Pancreas (tissue), 10 donors: ENCODE data around the gene ME3. TPM values are rescaled to one million over a fixed set of nuclear protein-coding genes. Genes with fewer than 3 reads are reported as not detected.
"Not testable (repeated sequence)": the region's sequence is repeated elsewhere in the genome, so short reads cannot be mapped to it uniquely, and the experiment has no call there.

Experiments used
- ATAC-seq, 4 donors: fragments of 200-7000 bp; cut with Tn5 transposase; one replicate each; pipeline versions ENCODE4 v1.8.0 to v1.9.1; 2020; ENCODE audit warnings: mild to moderate bottlenecking in 4 of 4, moderate library complexity in 4 of 4
- DNase-seq, 6 donors: peaks; one replicate each; pipeline ENCODE4 v3.0.0-alpha.2; 2020
- FAIRE-seq: peaks from 2 replicates; lab custom pipeline; 2012; peaks lifted over from hg19 to GRCh38; lab: Jason Lieb, UNC
- H3K27ac ChIP-seq, 4 donors: fragments of 200-600 bp; sonication (generic); 1 replicate in 3 of 4; 2 replicates in 1 of 4; pipeline versions ENCODE4 v1.5.0 to v1.8.0; 2020
- H3K27me3 ChIP-seq, 4 donors: fragments of 200-600 bp; one replicate each; pipeline ENCODE4 v1.8.0; 2021
- H3K36me3 ChIP-seq, 3 donors: fragments of 200-600 bp; sonication (generic) in 1 of 3; one replicate each; pipeline versions ENCODE4 v1.5.0 to v1.8.0; 2020 to 2021
- H3K4me1 ChIP-seq, 3 donors: fragments of 200-600 bp; one replicate each; pipeline ENCODE4 v1.8.0; 2021
- H3K4me3 ChIP-seq, 4 donors: fragments of 200-600 bp; sonication (generic) in 2 of 4; one replicate each; pipeline versions ENCODE4 v1.5.0 to v1.8.0; 2020 to 2021
- H3K9me3 ChIP-seq, 4 donors: fragments of 200-600 bp; one replicate each; pipeline ENCODE4 v1.8.0; 2021
- CTCF ChIP-seq, 4 donors: fragments of 200-600 bp; sonication (generic) in 3 of 4; IDR thresholded peaks; one replicate each; pipeline versions ENCODE4 v1.5.0 to v1.8.0; 2021; ENCODE audit warnings: antibody characterized with exemption in 4 of 4
- WGBS, 2 donors: extraction: QIAGEN DNeasy Blood & Tissue Kit; methylation state at CpG; one replicate each; pipeline ENCODE4 v1.1.7; 2013; 5-methylcytosine and 5-hydroxymethylcytosine counted together
- intact Hi-C, 3 donors: fragments of 100-400 bp; cut with DNase I; formaldehyde crosslinking; loops; one replicate each; pipeline versions ENCODE4 v1.11.1 to v1.14.2; 2022
- polyA plus RNA-seq, 2 donors: library from polyadenylated mRNA; stranded (reverse); fragments of 200-250 nt; gene quantifications; one replicate each; pipeline ENCODE4 v1.2.3, GENCODE V29; 2013
- total RNA-seq, 6 donors: library from RNA; stranded (reverse); fragmentation: NEBNext Ultra II Directional in 4 of 6; extraction: Animal tissue kit (Norgen Biotek cat#: 25700) in 4 of 6; gene quantifications; one replicate each; pipeline versions ENCODE4 v1.2.1 to v1.2.4, GENCODE V29; 2021 to 2023
- donor health status: healthy with polysubstance abuse.
- donor health status: DM: no; HTN: no; CAD: no; lungs with moderate emphysema.
- donor health status: DM: no; HTN: no; CAD: no.
- donor health status: control.
- donor health status: control.
- donor health status: Bipolar disorder and iron deficiency.
- donor health status: DM: yes; HTN: yes; CAD: no.
- donor health status: DM: no; HTN: no; CAD: no.
- donor health status: DM: no; HTN: no; CAD: no.
- donor health status: DM: yes; HTN: yes; CAD: no.

Gene ME3
- total and polyA plus RNA-seq, 8 donors, result 6.5 to 38.8 (median 13.2) TPM

- intact Hi-C loops, result no loop called here
- H3K27ac ChIP-seq, result no peak overlapping the region
- no peak overlapping the region for H3K4me3 ChIP-seq
- no peaks in the 10 kb centered on the region for H3K27me3 ChIP-seq
- ATAC-seq (peak in 1 of 4 donors; percentile 17), DNase-seq (no peak), FAIRE-seq (no peak)
- H3K36me3 ChIP-seq, result no peaks in the 10 kb centered on the region
- no peaks in the 10 kb centered on the region for H3K9me3 ChIP-seq
- WGBS, 2 donors, result 84 to 92% methylated on average over 2 of the region's 2 CpGs
- no peak for TF ChIP-seq CTCF (IDR thresholded peaks at IDR 0.05)
- peaks cover 0 to 6% (median 0%) of the 10 kb centered on the region in 3 donors for H3K4me1 ChIP-seq
Measured at GRCh38 chr11:86440843-86441242, 231.6 kb downstream of the ME3 start.

GRCh38 chr11:86440305-86440716, 232.1 kb downstream of the ME3 start:
- H3K27ac ChIP-seq, result no peak overlapping the region
- DNase-seq, result no peak
- no peak overlapping the region for H3K4me3 ChIP-seq
- ATAC-seq, result peak in 3 of 4 donors; percentile 60 to 77 (median 65)
- no peaks in the 10 kb centered on the region for H3K36me3 ChIP-seq
- H3K27me3 ChIP-seq, result no peaks in the 10 kb centered on the region
- peaks cover 0 to 6% (median 0%) of the 10 kb centered on the region in 3 donors for H3K4me1 ChIP-seq
- no peak for FAIRE-seq
- no peak for TF ChIP-seq CTCF (IDR thresholded peaks at IDR 0.05)
- intact Hi-C loops, result no loop called here
- H3K9me3 ChIP-seq, result no peaks in the 10 kb centered on the region
- 88 to 98% methylated on average over 3 of the region's 3 CpGs for WGBS, 2 donors

- FAIRE-seq, result no peak
- ATAC-seq, result peak in 2 of 4 donors; percentile 12 to 22
- WGBS, 2 donors, result 94 to 100% methylated on average over 1 of the region's 1 CpG
- DNase-seq, result no peak
- intact Hi-C loops, result no loop called here
- Histone ChIP-seq H3K4me3 (no peak overlapping the region), H3K4me1 (peaks cover 0 to 6% (median 0%) of the 10 kb centered on the region in 3 donors), H3K9me3 (no peaks in the 10 kb centered on the region), H3K27me3 (no peaks in the 10 kb centered on the region), H3K36me3 (no peaks in the 10 kb centered on the region), H3K27ac (no peak overlapping the region)
- TF ChIP-seq CTCF (IDR thresholded peaks at IDR 0.05), result no peak
Measured at GRCh38 chr11:86438685-86439084, 233.7 kb downstream of the ME3 start.

- no peak overlapping the region for H3K27ac ChIP-seq
- intact Hi-C loops, result no loop called here
- no peak overlapping the region for H3K4me3 ChIP-seq
- no peaks in the 10 kb centered on the region for H3K27me3 ChIP-seq
- H3K36me3 ChIP-seq, result no peaks in the 10 kb centered on the region
- DNase-seq (no peak), FAIRE-seq (no peak), ATAC-seq (no peak)
- no peaks in the 10 kb centered on the region for H3K9me3 ChIP-seq
- WGBS, 2 donors, result 97% methylated on average over 2 of the region's 2 CpGs
- H3K4me1 ChIP-seq, result peaks cover 0 to 6% (median 0%) of the 10 kb centered on the region in 3 donors
- TF ChIP-seq CTCF (IDR thresholded peaks at IDR 0.05), result no peak
Measured at GRCh38 chr11:86435711-86436110, 236.7 kb downstream of the ME3 start.

GRCh38 chr11:86433361-86434095, 238.9 kb downstream of the ME3 start:
- H3K27ac ChIP-seq, H3K36me3 ChIP-seq, FAIRE-seq, H3K4me3 ChIP-seq, H3K9me3 ChIP-seq, H3K27me3 ChIP-seq, ATAC-seq, intact Hi-C loops, H3K4me1 ChIP-seq: not testable (repeated sequence)
- peak in 1 of 6 donors; percentile 63 for DNase-seq
- WGBS, 2 donors, result 97 to 100% methylated on average over 30 to 38 of the region's 38 CpGs
